GM20000 (cell line): ENCODE measurements around the gene HEPN1.

Experiments used
- DNase-seq: peaks from one replicate; pipeline ENCODE4 v3.0.0; 2012; ENCODE audit warnings: low spot score
- TF ChIP-seq, protein P1 (sequence below): IDR thresholded peaks from 2 replicates; pipeline ENCODE4 v1.5.1; 2012; ENCODE audit warnings: mild to moderate bottlenecking, control low read depth; ENCODE audit errors: extremely low read depth, missing control alignments

HEPN1 gene

DNA sequence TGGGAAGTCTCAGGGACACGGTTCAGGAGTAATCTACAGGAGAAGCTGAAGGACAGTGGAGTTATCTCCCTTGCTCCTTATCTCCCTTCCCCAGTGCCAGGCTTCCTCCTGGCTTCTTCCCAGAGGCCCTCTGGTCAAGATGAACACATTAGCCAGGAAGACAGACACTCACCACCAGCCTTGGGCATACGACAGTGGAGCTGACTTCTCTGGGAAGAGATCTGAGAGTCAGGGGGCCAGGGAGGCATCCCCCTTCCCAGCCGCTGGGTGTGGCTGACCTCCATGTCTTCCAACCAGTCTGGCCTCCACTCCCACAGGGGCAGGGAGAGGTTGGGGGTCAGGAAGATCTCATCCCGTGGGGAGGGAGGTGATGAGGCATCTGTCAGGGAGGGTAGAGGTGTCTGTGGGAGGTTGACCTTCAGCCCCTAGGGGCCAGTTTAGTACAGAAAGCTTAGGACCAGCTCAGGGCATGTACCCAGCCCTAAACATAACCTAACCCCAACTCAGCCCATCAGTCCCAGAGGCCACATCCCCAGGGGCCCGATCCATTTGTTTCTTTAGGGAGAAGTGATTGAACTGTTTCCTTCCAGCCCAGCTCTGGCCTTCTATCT, 34.1 kb upstream of the HEPN1 start:
- DNase-seq, result no peak
- TF ChIP-seq, protein P1, sequence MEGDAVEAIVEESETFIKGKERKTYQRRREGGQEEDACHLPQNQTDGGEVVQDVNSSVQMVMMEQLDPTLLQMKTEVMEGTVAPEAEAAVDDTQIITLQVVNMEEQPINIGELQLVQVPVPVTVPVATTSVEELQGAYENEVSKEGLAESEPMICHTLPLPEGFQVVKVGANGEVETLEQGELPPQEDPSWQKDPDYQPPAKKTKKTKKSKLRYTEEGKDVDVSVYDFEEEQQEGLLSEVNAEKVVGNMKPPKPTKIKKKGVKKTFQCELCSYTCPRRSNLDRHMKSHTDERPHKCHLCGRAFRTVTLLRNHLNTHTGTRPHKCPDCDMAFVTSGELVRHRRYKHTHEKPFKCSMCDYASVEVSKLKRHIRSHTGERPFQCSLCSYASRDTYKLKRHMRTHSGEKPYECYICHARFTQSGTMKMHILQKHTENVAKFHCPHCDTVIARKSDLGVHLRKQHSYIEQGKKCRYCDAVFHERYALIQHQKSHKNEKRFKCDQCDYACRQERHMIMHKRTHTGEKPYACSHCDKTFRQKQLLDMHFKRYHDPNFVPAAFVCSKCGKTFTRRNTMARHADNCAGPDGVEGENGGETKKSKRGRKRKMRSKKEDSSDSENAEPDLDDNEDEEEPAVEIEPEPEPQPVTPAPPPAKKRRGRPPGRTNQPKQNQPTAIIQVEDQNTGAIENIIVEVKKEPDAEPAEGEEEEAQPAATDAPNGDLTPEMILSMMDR, result no peak

GRCh38 chr11:124886476-124886875, 32.6 kb upstream of the HEPN1 start:
- TF ChIP-seq, protein P1, result no peak
- no peak for DNase-seq

DNA sequence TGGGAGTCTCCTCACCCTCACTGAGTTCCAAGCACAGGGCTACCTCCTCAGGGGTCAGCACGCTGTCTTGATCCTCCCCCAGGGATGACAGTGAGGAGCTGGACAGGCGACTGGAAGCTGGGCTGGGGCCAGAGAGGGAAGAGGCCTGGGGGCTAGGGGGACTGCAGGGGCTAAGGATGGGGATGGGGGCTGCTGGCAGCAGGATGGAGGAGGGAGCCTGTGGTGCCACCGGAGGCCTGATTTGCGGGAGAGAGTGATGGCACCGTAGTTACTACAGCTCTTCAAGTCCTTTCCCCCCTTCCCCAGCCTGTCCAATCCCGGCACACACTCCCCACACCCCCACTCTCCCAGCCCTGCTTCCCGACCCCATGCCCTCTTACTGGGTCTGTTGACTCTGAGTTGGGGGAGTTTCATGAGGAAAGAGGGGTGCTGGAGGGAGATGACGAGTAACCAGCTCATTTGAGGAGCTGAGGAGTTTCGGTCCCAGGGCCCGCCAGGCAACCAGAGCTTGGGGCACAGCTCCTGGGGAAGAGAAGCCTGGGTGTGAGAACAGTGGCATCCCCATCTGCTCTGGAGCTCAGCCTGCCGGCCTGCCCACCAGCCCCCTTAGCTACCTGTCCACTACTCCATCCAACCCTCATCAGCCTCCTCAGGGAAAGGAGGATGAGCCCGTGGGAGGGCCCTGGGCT, 31.9 kb upstream of the HEPN1 start:
- TF ChIP-seq, protein P1, result no peak
- no peak for DNase-seq

- DNase-seq, result no peak
- TF ChIP-seq, protein P1, result no peak
These were observed 31.4 kb upstream of the HEPN1 start for GRCh38 chr11:124887667-124888013.

- no peak for DNase-seq
- TF ChIP-seq, protein P1, result no peak
These were observed 29.6 kb upstream of the HEPN1 start for GRCh38 chr11:124889191-124890091.

GRCh38 chr11:124890151-124890550, 28.9 kb upstream of the HEPN1 start:
- TF ChIP-seq, protein P1, result no peak
- no peak for DNase-seq
